Superior temporal gyrus (tissue), 1 donor: ENCODE measurements around the gene MPIG6B.
"Not testable (repeated sequence)": the region's sequence is repeated elsewhere in the genome, so short reads cannot be mapped to it uniquely, and the experiment has no call there.

Experiments used
- DNase-seq: peaks from one replicate; pipeline ENCODE4 v3.0.0-alpha.2; 2016; ENCODE audit errors: extremely low spot score

MPIG6B gene

DNA sequence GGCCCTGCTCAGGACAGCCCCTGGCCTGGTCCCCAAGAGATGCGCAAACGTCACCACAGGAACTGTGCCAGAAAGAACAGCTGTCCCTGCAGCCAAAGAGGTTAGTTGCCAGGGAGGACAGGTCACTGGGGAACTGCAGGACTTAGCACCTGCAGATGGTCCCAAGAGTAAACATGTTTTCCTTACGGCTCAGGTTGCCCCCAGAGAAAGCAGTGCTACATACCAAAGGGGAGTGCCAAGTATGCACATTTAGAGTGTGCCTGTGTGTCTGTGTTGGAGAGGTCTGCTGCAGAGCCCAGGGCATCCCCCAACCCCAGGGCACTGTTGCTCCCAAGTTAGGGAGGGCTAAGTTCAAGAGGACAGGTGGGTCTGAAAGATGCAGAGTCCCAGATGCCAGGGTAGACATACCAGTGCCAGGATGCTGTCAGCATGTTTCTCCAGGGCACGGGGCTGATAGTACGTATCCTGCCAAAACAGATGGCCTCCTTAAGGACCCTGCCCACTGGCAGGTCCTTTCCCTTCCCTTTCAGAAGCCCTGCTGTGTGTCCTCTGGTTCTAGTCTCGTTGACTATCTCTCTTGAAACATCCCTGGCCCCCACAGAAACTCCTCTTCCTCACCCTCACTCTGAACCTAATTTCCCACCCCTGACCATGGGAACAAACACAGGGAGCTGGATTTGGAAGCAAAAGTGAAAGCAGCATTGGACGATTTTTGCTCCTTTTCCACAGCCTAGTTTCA lies 21.3 kb upstream of the MPIG6B start:
- DNase-seq: no peak

DNA sequence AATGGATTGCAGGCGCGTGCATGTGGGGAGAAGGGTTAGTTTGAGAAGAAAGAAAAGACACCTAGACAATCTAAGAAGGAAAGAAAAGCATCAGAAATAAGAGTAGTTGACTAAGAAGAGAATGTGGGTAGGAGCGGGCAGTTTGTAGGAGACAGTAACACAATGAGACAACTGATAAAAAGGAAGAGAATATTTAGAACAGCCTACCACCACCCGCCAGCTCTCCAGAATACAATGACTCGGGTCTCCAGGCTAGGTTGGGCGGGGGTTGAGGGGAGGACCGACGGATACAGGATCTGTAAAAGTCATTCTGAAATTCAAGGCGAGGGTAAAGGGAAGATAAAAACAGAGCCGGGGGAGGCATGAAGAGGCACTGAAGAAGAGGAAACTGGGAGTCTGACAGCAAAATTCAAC lies 20.8 kb upstream of the MPIG6B start:
- DNase-seq: no peak

DNA sequence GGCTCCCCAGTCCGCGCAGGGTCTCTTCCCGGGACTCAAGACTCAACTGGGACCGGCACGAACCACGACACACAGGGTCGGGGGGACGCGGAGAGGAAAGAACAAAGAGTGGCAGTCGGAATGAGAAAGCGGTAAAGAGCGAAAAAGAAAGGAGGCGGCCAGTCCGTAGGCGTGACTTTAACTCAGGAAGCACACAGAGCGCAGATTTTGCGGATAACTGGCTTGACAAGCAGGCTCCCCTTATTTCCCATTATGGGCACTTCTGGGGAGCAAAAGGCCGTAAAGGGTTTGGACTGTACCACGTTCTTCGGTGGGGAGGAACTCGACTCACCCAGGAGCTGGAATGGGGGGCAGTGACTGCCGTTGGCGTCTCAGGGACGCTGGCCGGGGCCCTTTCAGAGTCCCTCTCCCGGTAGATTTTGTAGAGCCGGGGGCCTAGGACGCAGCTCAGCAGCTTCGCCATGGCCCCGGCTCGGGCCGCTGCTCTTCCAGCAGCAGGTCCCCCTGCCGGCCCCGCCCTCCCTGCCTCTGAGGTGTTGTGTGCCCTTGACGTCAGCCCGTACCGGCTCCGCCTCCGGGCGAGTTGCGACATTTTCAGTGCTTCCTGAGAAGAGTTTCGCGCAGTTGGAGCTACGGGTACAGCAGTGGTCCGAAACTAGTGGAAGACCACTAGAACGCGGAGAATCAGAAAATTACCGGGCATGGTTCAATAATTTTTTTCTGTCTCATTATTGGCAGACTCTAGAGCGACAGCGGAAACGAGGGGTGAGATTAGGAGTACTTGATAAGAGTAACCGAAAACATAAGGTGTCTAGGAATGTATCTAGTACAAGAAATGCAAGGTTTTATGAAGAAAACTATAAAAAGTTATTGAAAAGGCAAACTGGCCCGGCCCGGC lies 20.1 kb upstream of the MPIG6B start, which contains the start of gene ABHD16A:
Gene ABHD16A, minus strand, starts transcription at position 506 of the 898 bp plus-strand sequence. Its CDS starts 43 bp downstream, at position 463.
- DNase-seq: peak; percentile 98

DNA sequence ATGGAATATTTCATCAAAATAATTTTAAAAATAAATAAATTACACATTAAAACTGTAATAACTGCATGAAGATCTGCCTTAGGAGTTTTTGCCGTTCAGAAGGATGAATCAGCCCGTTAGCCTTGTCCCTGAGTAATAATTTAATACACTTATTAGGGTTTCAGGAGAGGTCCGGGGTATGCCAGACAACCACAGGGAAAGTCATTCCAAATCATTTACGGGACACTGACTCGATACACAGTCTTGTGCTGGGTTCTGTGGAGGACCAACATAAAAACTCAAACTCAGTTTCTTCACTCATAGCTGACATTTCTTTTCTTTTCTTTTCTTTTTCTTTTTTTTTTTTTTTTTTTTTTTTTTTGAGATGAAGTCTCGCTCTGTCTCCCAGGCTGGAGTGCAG lies 17.2 kb upstream of the MPIG6B start:
- no peak for DNase-seq

- DNase-seq: no peak
Measured at GRCh38 chr6:31706599-31706998, 16.6 kb upstream of the MPIG6B start, which contains the start of gene LY6G6F. Gene LY6G6F, plus strand, starts transcription at chr6:31706866. Its CDS starts 41 bp downstream, at chr6:31706907.

DNA sequence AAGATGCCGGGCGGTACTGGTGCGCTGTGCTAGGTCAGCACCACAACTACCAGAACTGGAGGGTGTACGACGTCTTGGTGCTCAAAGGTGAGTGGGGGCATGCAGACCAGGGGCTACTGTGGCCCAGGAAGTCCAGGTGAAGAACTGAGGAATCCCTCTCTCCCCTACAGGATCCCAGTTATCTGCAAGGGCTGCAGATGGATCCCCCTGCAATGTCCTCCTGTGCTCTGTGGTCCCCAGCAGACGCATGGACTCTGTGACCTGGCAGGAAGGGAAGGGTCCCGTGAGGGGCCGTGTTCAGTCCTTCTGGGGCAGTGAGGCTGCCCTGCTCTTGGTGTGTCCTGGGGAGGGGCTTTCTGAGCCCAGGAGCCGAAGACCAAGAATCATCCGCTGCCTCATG lies 15.5 kb upstream of the MPIG6B start:
- no peak for DNase-seq

GRCh38 chr6:31708224-31708623 lies 14.9 kb upstream of the MPIG6B start:
- DNase-seq: no peak

DNA sequence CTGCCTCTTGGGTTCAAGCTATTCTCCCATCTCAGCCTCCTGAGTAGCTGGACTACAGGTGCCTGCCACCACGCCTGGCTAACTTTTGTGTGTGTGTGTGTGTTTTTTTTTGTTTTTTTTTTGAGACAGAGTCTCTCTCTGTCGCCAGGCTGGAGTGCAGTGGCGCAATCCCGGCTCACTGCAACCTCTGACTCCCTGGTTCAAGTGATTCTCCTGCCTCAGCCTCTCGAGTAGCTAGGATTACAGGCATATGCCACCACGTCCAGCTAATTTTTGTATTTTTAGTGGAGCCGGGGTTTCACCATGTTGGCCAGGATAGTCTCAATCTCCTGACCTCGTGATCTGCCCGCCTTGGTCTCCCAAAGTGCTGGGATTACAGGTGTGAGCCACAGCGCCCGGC lies 14.0 kb upstream of the MPIG6B start:
- not testable (repeated sequence) for DNase-seq

DNA sequence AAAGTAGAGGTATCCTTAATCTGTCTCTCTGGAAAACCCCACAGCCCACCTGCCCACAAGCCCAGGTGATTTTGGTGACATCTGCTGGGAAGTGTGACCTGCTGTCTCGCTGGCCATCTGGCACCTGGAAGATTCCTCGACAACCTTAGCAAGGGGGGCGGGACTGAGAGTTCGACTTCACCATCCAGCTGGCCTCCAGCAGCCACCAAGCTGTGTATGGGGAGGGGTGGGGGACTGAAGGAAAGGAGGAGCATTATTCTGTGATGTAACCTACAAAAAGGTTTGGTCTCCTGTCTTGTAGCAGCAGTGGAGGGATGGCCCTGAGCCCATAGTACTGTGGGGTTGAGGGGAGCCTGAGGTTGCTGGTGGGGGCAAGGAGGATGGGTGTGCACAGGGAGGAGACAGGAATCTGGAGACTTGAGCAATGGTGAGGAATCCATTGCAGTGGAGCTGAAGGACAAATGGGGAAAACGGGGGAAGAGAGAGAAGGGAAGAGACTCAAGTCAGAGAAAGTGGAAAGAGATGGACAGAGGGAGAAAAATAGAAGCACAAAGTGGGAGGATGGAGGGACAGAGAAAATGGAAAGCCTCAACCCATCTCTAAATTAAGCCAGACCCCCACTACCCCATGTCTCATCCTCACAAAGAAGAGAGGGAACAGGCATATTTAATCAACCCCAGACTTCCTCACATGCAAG lies 12.5 kb upstream of the MPIG6B start:
- no peak for DNase-seq

- DNase-seq: no peak
Measured at GRCh38 chr6:31711233-31711632, 11.9 kb upstream of the MPIG6B start.

DNA sequence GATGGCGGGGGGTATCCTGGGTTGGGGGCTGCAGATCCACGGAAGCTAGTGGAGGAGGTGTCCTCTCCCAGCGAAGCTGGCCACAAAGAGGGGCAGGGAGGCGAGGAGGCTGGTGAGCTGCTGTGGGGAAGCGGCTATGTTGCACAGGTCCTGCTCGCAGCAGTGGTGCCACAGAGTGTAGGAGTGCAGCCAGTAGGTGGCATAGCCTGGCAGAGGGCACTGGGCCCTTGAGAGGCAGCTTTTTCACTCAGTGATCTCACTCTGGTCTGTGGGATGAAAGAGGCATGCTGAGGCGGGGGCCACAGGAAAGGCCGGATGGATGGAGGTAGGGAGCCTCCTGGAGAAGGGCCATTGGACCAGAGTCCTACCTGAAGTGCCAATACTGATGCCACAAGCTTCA lies 10.9 kb upstream of the MPIG6B start:
- DNase-seq: no peak

DNA sequence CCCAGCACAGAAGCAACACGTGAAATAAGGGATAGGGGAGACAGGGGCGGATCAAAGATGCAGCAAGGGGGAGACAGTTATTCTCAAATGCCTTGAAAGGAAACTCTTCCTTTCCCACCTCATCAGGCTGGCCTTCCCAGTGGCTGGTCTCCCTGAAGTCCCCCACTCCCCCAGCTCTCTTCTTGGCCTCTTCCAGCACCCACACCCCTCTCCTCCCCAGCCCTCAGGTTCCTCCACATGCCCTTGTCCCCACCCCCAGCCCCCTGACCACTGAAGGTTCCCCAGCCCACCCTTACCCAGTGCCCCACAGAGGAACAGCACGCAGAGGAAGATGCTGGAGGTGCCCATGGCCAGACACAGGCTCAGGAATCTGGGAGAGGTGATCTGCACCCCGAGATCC lies 9.7 kb upstream of the MPIG6B start:
- DNase-seq: no peak

GRCh38 chr6:31713991-31714684 lies 9.0 kb upstream of the MPIG6B start:
- no peak for DNase-seq

GRCh38 chr6:31715022-31715958 lies 7.9 kb upstream of the MPIG6B start, which contains the start of gene LY6G6D:
Gene LY6G6D, plus strand, starts transcription at chr6:31715348. Its CDS starts 8 bp downstream, at chr6:31715356.
- no peak for DNase-seq

GRCh38 chr6:31717499-31718222 lies 5.5 kb upstream of the MPIG6B start:
- DNase-seq: no peak

DNA sequence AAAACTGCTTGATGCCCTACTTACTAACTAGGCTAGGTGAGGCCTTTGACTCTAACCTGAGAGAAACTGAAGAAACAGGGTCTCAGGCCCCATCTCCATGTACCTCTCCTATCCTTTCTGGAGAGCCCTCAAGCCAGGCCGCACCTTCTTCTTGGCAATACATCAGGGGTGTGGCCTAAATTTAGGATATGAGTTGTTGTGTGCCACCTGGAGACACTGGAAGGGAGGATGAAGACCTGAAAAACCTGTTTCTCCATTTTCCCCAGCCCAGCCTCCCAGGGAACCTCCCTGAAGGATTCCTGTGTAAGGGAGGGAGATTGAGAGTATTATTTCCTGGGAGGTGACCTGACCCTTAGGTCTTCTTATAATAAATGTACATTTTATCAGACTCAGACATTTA lies 4.9 kb upstream of the MPIG6B start:
- no peak for DNase-seq

DNA sequence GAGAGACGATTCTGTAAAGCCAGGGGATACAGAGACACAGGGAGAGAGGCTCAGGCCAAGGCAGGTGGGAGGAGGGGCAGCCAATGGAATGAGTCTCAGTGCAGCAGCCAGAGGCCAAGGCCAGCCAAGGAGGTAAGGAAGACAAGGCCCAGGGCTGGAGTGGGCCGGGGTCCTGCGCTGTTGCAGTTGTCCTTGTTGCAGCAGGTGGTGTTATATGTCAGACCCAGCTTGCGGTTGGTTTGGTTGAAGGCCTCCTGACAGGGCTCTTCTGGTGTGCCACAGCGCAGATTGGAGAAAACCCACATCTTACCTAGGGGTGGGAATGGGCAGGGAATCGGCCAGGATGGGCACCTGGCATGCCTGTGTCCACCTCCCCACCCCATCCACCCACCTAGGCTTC lies 4.2 kb upstream of the MPIG6B start:
- DNase-seq: no peak

GRCh38 chr6:31720196-31720770 lies 2.9 kb upstream of the MPIG6B start:
- no peak for DNase-seq

DNA sequence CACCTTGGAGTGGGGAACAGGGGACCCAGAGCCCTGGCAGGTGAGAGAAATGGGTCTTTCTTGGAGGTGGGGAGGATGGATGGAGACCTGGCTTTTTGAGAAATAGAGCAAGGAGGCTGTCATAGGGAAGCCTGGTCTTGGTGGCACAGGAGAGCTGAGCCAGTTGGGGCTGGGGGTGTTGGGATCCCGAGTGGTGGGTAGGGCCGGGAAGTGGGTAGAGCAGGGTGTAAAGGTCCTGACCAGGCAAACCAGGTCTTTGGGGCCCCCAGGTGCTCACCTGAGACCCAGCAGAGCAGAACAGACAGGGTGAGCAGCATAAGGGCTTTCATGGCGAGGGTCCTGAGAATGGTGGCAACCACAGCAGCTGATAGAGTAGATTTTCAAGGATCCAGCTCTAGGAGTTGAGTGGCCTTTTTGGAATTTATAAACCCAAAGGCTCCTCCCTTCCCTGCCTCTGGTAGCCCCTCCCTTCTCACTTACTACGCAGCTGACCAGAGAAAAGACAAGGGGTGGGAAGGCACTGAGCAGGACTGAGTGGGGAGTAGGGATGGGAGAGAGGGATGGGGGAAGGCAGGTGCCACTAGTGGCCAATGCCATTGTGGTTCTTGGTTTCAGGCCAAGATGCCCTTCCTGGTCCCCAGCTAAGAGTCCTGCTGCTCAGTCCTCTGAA lies 1.7 kb upstream of the MPIG6B start, which contains the start of gene LY6G6C:
Gene LY6G6C, minus strand, starts transcription at position 396 of the 670 bp plus-strand sequence. Its CDS starts 67 bp downstream, at position 329.
- no peak for DNase-seq
